Measurements from ENCODE around the gene CASP7.
A peak's percentile ranks its signal among the peaks of the same experiment; 100 is the strongest.

The CASP7 gene

GRCh38 chr10:113665806-113666354 is 13.8 kb upstream of the CASP7 start:
- DNase-seq (ENCODE audit: extremely low read depth in 1 of 2, low read depth in 1 of 2): no peak

GRCh38 chr10:113666682-113667252 is 12.9 kb upstream of the CASP7 start:
- peak in 1 of 2 donors; percentile 5 for DNase-seq (ENCODE audit: extremely low read depth in 1 of 2, low read depth in 1 of 2)

- DNase-seq (ENCODE audit: extremely low read depth in 1 of 2, low read depth in 1 of 2): peak in 1 of 2 donors; percentile 20
Measured at GRCh38 chr10:113680190-113681111, 739 bp downstream of the CASP7 start.

GRCh38 chr10:113681533-113682470 is 2.1 kb downstream of the CASP7 start:
- DNase-seq (ENCODE audit: extremely low read depth in 1 of 2, low read depth in 1 of 2): peak in 1 of 2 donors; percentile 52

- no peak for DNase-seq (ENCODE audit: extremely low read depth in 1 of 2, low read depth in 1 of 2)
Measured at GRCh38 chr10:113683300-113683699, 3.6 kb downstream of the CASP7 start.

- DNase-seq (ENCODE audit: extremely low read depth in 1 of 2, low read depth in 1 of 2): no peak
Measured at GRCh38 chr10:113686028-113686427, 6.3 kb downstream of the CASP7 start.

- no peak for DNase-seq (ENCODE audit: extremely low read depth in 1 of 2, low read depth in 1 of 2)
Measured at GRCh38 chr10:113687037-113687436, 7.3 kb downstream of the CASP7 start.

GRCh38 chr10:113689057-113689456 is 9.3 kb downstream of the CASP7 start:
- no peak for DNase-seq (ENCODE audit: extremely low read depth in 1 of 2, low read depth in 1 of 2)

- DNase-seq (ENCODE audit: extremely low read depth in 1 of 2, low read depth in 1 of 2): no peak
Measured at GRCh38 chr10:113689574-113689973, 9.9 kb downstream of the CASP7 start.

- DNase-seq (ENCODE audit: extremely low read depth in 1 of 2, low read depth in 1 of 2): no peak
Measured at GRCh38 chr10:113690749-113691148, 11.0 kb downstream of the CASP7 start.

GRCh38 chr10:113691381-113691780 is 11.7 kb downstream of the CASP7 start:
- DNase-seq (ENCODE audit: extremely low read depth in 1 of 2, low read depth in 1 of 2): no peak

- DNase-seq (ENCODE audit: extremely low read depth in 1 of 2, low read depth in 1 of 2): no peak
Measured at GRCh38 chr10:113692271-113692670, 12.6 kb downstream of the CASP7 start.

GRCh38 chr10:113693348-113693747 is 13.6 kb downstream of the CASP7 start:
- DNase-seq (ENCODE audit: extremely low read depth in 1 of 2, low read depth in 1 of 2): no peak

GRCh38 chr10:113695691-113696090 is 16.0 kb downstream of the CASP7 start:
- no peak for DNase-seq (ENCODE audit: extremely low read depth in 1 of 2, low read depth in 1 of 2)

GRCh38 chr10:113697595-113697994 is 17.9 kb downstream of the CASP7 start:
- no peak for DNase-seq (ENCODE audit: extremely low read depth in 1 of 2, low read depth in 1 of 2)

GRCh38 chr10:113704637-113705343 is 25.1 kb downstream of the CASP7 start:
- DNase-seq (ENCODE audit: extremely low read depth in 1 of 2, low read depth in 1 of 2): no peak

GRCh38 chr10:113705344-113705652 is 25.6 kb downstream of the CASP7 start:
- DNase-seq (ENCODE audit: extremely low read depth in 1 of 2, low read depth in 1 of 2): no peak

GRCh38 chr10:113706623-113707022 is 26.9 kb downstream of the CASP7 start:
- DNase-seq (ENCODE audit: extremely low read depth in 1 of 2, low read depth in 1 of 2): no peak

GRCh38 chr10:113708640-113709039 is 28.9 kb downstream of the CASP7 start:
- no peak for DNase-seq (ENCODE audit: extremely low read depth in 1 of 2, low read depth in 1 of 2)

- no peak for DNase-seq (ENCODE audit: extremely low read depth in 1 of 2, low read depth in 1 of 2)
Measured at GRCh38 chr10:113709221-113709838, 29.6 kb downstream of the CASP7 start.

Data from stimulated activated CD8-positive, alpha-beta memory T cell treated with anti-CD3 and anti-CD28 coated beads, Interleukin-7, amount 100 ng/mL, for 48 hours (primary cell).